OCI-LY3 (cell line): ENCODE results near the gene GMCL2.

Experiments used
- CTCF ChIP-seq: fragments of 200-600, 300-600 bp; sonication (generic); IDR thresholded peaks from 2 replicates; pipeline ENCODE4 v1.5.1; 2014; ENCODE audit warnings: antibody characterized with exemption, low read length, low read depth
- EZH2phosphoT487 ChIP-seq: fragments of 200-600 bp; shearing (Covaris generic); IDR thresholded peaks from 2 replicates; pipeline ENCODE4 v1.6.1; 2018; ENCODE audit warnings: antibody characterized with exemption, mixed run types, low read depth

GRCh38 chr5:178214160-178214803 is 27.1 kb upstream of the GMCL2 start:
- no peak for TF ChIP-seq CTCF
- no peak for TF ChIP-seq EZH2phosphoT487
